ENCODE results near the gene GOSR1.
"Not testable (repeated sequence)": the region's sequence is repeated elsewhere in the genome, so short reads cannot be mapped to it uniquely, and the experiment has no call there.

Gene GOSR1

GRCh38 chr17:30547778-30548573, 70.8 kb downstream of the GOSR1 start:
- Histone ChIP-seq H3K27me3 (ENCODE audit: insufficient read depth, insufficient read length) (no peaks in the 10 kb centered on the region), H3K9me3 (ENCODE audit: insufficient read depth, low read length) (no peaks in the 10 kb centered on the region), H3K9ac (ENCODE audit: insufficient read length, low read depth) (no peak overlapping the region), H3K4me1 (ENCODE audit: insufficient read depth, insufficient read length) (no peaks in the 10 kb centered on the region), H3K4me3 (ENCODE audit: insufficient read length, low read depth) (no peak overlapping the region), H3K36me3 (ENCODE audit: insufficient read depth, insufficient read length, low read length) (no peaks in the 10 kb centered on the region)
- no peak for DNase-seq (ENCODE audit: low read depth, low spot score)
- TF ChIP-seq SUZ12 (IDR thresholded peaks at IDR 0.05; ENCODE audit: extremely low read depth, insufficient read depth, insufficient read length) (no peak), YY1 (IDR thresholded peaks at IDR 0.05; ENCODE audit: insufficient read depth, insufficient read length) (no peak), ZNF274 (IDR thresholded peaks at IDR 0.05; ENCODE audit: low read depth, low read length) (no peak)

GRCh38 chr17:30549181-30549580, 72.0 kb downstream of the GOSR1 start:
- H3K9me3 ChIP-seq (ENCODE audit: insufficient read depth, low read length); H3K9ac ChIP-seq (ENCODE audit: insufficient read length, low read depth); H3K4me1 ChIP-seq (ENCODE audit: insufficient read depth, insufficient read length); H3K27me3 ChIP-seq (ENCODE audit: insufficient read depth, insufficient read length); H3K4me3 ChIP-seq (ENCODE audit: insufficient read length, low read depth); H3K36me3 ChIP-seq (ENCODE audit: insufficient read depth, insufficient read length, low read length); DNase-seq (ENCODE audit: low read depth, low spot score): not testable (repeated sequence)

GRCh38 chr17:30549864-30550511, 72.8 kb downstream of the GOSR1 start:
- no peak for DNase-seq (ENCODE audit: low read depth, low spot score)
- Histone ChIP-seq H3K9ac (ENCODE audit: insufficient read length, low read depth) (no peak overlapping the region), H3K9me3 (ENCODE audit: insufficient read depth, low read length) (no peaks in the 10 kb centered on the region), H3K36me3 (ENCODE audit: insufficient read depth, insufficient read length, low read length) (no peaks in the 10 kb centered on the region), H3K4me3 (ENCODE audit: insufficient read length, low read depth) (no peak overlapping the region), H3K4me1 (ENCODE audit: insufficient read depth, insufficient read length) (peaks cover 2% of the 10 kb centered on the region), H3K27me3 (ENCODE audit: insufficient read depth, insufficient read length) (no peaks in the 10 kb centered on the region)
- TF ChIP-seq ZNF274 (IDR thresholded peaks at IDR 0.05; ENCODE audit: low read depth, low read length) (no peak), SUZ12 (IDR thresholded peaks at IDR 0.05; ENCODE audit: extremely low read depth, insufficient read depth, insufficient read length) (no peak), YY1 (IDR thresholded peaks at IDR 0.05; ENCODE audit: insufficient read depth, insufficient read length) (no peak)

GRCh38 chr17:30550512-30551273, 73.5 kb downstream of the GOSR1 start:
- H3K4me1 ChIP-seq (ENCODE audit: insufficient read depth, insufficient read length): peaks cover 4% of the 10 kb centered on the region
- H3K9ac ChIP-seq (ENCODE audit: insufficient read length, low read depth): peak overlapping the region; percentile 36
- H3K36me3 ChIP-seq (ENCODE audit: insufficient read depth, insufficient read length, low read length): no peaks in the 10 kb centered on the region
- no peaks in the 10 kb centered on the region for H3K9me3 ChIP-seq (ENCODE audit: insufficient read depth, low read length)
- TF ChIP-seq SUZ12 (IDR thresholded peaks at IDR 0.05; ENCODE audit: extremely low read depth, insufficient read depth, insufficient read length) (no peak), YY1 (IDR thresholded peaks at IDR 0.05; ENCODE audit: insufficient read depth, insufficient read length) (no peak), ZNF274 (IDR thresholded peaks at IDR 0.05; ENCODE audit: low read depth, low read length) (no peak)
- no peak overlapping the region for H3K4me3 ChIP-seq (ENCODE audit: insufficient read length, low read depth)
- no peaks in the 10 kb centered on the region for H3K27me3 ChIP-seq (ENCODE audit: insufficient read depth, insufficient read length)
- DNase-seq (ENCODE audit: low read depth, low spot score): no peak

DNA sequence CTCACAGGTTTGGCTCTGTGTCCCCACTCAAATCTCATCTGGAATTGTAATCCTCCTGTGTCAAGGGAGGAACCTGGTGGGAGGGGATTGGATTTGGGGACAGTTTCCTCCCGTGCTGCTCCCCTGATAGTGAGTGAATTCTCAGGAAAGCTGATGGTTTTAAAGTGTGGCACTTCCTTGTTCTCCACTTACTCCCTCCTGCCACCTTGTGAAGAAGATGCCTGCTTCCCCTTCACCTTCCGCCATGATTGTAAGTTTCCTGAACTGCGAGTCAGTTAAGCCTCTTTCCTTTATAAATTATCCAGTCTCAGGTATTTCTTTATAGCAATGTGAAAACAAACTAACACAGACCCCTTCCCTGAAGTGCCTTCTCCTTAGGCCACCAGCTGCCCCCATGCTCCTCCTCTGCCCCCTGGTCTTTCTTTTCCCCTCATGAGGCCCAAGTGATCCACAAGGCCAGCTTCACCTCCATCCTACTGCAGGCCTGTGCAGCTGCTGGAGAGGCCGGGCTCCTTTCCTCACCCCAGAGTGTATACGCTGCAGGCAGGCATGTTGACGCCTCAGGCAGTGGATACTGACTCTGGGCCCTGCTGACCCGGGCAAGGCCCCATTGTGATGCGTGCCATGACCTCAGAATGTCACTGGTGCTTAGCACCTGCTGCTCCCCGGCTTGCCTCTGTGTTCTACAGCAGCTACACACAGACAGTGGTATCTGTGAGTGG, 74.2 kb downstream of the GOSR1 start:
- not testable (repeated sequence) for H3K9ac ChIP-seq (ENCODE audit: insufficient read length, low read depth); H3K27me3 ChIP-seq (ENCODE audit: insufficient read depth, insufficient read length)

DNA sequence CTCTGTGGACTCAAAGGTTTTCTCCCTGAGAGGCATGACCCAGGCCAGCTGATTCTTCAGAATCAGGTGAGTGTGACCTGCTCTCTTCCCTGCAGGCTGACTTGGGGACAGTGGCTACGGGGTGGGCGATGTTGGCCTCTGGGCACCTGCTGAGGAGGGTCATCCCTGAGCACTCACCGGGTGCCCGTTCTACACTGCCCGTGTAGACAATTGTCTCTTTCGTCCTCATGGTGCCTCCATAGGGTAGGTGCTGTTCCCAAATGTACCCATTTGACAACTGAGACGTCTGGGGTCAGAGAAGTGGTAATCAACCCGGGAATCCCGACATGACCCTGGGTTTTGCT, 74.8 kb downstream of the GOSR1 start:
- Histone ChIP-seq H3K36me3 (ENCODE audit: insufficient read depth, insufficient read length, low read length) (no peaks in the 10 kb centered on the region), H3K4me1 (ENCODE audit: insufficient read depth, insufficient read length) (peaks cover 4% of the 10 kb centered on the region), H3K9ac (ENCODE audit: insufficient read length, low read depth) (no peak overlapping the region), H3K27me3 (ENCODE audit: insufficient read depth, insufficient read length) (no peaks in the 10 kb centered on the region), H3K4me3 (ENCODE audit: insufficient read length, low read depth) (no peak overlapping the region), H3K9me3 (ENCODE audit: insufficient read depth, low read length) (no peaks in the 10 kb centered on the region)
- no peak for TF ChIP-seq YY1 (IDR thresholded peaks at IDR 0.05; ENCODE audit: insufficient read depth, insufficient read length)
- no peak for DNase-seq (ENCODE audit: low read depth, low spot score)

More for the DNA sequence above, 74.2 kb downstream of the GOSR1 start:
- H3K4me3 ChIP-seq (ENCODE audit: insufficient read length, low read depth); H3K9me3 ChIP-seq (ENCODE audit: insufficient read depth, low read length); DNase-seq (ENCODE audit: low read depth, low spot score); H3K4me1 ChIP-seq (ENCODE audit: insufficient read depth, insufficient read length); H3K36me3 ChIP-seq (ENCODE audit: insufficient read depth, insufficient read length, low read length): not testable (repeated sequence)

DNA sequence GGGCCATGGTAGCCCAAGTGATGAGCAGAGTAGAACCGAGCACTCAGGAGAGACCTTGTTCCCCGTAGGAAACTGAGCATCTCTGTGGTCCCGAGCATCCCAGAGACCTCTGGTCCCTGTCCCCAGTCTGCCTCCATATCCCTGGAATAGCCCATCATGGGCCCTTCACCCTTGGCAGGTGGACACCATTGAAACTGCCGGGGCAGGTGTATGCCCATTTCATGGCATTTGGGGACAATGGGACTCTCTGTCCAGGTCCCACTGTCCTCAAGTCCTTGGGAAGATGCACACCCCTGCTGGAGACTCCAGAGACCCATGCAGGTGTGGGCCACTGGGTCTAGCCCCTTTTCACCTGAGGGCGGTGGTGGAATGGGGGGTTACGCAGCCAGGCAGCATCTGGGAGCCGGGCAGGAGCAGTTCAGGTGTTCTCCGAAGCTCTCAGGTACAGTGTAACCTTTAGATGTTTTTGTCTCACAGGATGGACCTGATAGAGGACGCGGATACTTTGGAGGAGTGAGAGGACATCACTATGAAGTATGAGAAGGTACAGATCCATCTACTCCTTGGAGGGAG, 75.9 kb downstream of the GOSR1 start:
- DNase-seq (ENCODE audit: low read depth, low spot score): no peak
- TF ChIP-seq SUZ12 (IDR thresholded peaks at IDR 0.05; ENCODE audit: extremely low read depth, insufficient read depth, insufficient read length) (no peak), ZNF274 (IDR thresholded peaks at IDR 0.05; ENCODE audit: low read depth, low read length) (no peak), YY1 (IDR thresholded peaks at IDR 0.05; ENCODE audit: insufficient read depth, insufficient read length) (no peak)

GRCh38 chr17:30553823-30554440, 76.7 kb downstream of the GOSR1 start:
- not testable (repeated sequence) for H3K4me1 ChIP-seq (ENCODE audit: insufficient read depth, insufficient read length); H3K4me3 ChIP-seq (ENCODE audit: insufficient read length, low read depth); DNase-seq (ENCODE audit: low read depth, low spot score); H3K9me3 ChIP-seq (ENCODE audit: insufficient read depth, low read length); H3K9ac ChIP-seq (ENCODE audit: insufficient read length, low read depth); H3K36me3 ChIP-seq (ENCODE audit: insufficient read depth, insufficient read length, low read length); H3K27me3 ChIP-seq (ENCODE audit: insufficient read depth, insufficient read length)

More for the DNA sequence above, 75.9 kb downstream of the GOSR1 start:
- H3K36me3 ChIP-seq (ENCODE audit: insufficient read depth, insufficient read length, low read length): no peaks in the 10 kb centered on the region
- peaks cover 4% of the 10 kb centered on the region for H3K4me1 ChIP-seq (ENCODE audit: insufficient read depth, insufficient read length)
- no peak overlapping the region for H3K4me3 ChIP-seq (ENCODE audit: insufficient read length, low read depth)
- no peaks in the 10 kb centered on the region for H3K27me3 ChIP-seq (ENCODE audit: insufficient read depth, insufficient read length)
- no peak overlapping the region for H3K9ac ChIP-seq (ENCODE audit: insufficient read length, low read depth)
- no peaks in the 10 kb centered on the region for H3K9me3 ChIP-seq (ENCODE audit: insufficient read depth, low read length)

Measured in NT2/D1 (cell line).